Keratinocyte (primary cell): Measurements from ENCODE around the gene RBM10.

ENCODE experiments used
- EZH2 ChIP-seq: IDR thresholded peaks from one replicate; pipeline ENCODE4 v1.6.1; 2012; ENCODE audit warnings: inconsistent platforms, mild to moderate bottlenecking, low read length, moderate library complexity
- TF ChIP-seq, protein P1 (sequence below), 3 experiments: IDR thresholded peaks in 1 of 3; conservative IDR thresholded peaks in 1 of 3; optimal IDR thresholded peaks in 1 of 3; 2 replicates in 2 of 3; 3 replicates in 1 of 3; pipeline versions ENCODE3 to v1.5.1; 2011; ENCODE audit warnings: low read length in 3 of 3, mild to moderate bottlenecking in 3 of 3, moderate library complexity in 2 of 3, control low read depth in 1 of 3, inconsistent platforms in 1 of 3; ENCODE audit not compliant: insufficient read depth in 2 of 3; ENCODE audit errors: extremely low read depth in 1 of 3

DNA sequence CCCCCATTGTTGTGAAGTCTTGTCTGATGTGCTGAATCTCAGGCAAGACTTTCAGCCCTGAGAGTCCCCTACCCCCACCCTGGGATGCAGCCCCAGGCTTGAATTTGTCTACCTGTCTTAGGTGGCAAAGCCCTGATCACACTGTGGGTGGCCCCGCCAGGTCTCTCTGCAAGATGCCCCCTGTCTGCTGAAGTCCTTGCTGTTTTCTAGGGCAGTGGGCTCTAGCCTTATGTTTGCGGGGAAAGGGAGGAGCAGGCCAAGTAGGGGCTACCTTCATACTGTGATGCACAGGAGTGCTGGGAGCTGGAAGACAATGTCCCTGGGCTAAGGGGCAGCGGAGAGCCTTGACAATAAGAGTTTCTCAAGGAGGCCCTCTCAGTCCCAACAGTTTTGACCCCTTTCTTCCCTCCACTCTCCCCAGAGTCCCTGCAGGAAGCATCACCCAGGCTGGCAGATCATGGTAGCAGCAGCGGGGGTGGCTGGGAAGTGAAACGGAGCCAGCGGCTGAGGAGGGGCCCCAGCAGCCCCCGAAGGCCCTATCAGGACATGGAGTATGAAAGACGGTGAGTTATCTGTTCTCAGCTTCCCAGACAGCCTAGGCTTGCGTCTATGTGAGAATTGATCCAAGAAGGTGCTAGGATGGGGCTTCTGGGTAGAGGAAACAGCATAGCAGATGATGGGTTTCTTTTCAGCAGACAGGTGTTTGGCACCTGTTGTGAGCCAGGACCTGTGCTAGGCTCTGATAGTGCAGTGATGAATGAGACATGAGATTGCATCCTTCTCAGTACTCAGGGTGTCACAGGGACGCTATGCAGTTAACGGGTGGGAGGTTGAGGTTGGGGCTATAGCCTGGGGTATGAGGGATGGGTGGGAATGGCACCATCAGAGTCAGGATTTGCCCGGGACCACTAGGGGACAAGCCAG lies 2.2 kb downstream of the RBM10 start:
- no peak for TF ChIP-seq EZH2
- TF ChIP-seq, protein P1, sequence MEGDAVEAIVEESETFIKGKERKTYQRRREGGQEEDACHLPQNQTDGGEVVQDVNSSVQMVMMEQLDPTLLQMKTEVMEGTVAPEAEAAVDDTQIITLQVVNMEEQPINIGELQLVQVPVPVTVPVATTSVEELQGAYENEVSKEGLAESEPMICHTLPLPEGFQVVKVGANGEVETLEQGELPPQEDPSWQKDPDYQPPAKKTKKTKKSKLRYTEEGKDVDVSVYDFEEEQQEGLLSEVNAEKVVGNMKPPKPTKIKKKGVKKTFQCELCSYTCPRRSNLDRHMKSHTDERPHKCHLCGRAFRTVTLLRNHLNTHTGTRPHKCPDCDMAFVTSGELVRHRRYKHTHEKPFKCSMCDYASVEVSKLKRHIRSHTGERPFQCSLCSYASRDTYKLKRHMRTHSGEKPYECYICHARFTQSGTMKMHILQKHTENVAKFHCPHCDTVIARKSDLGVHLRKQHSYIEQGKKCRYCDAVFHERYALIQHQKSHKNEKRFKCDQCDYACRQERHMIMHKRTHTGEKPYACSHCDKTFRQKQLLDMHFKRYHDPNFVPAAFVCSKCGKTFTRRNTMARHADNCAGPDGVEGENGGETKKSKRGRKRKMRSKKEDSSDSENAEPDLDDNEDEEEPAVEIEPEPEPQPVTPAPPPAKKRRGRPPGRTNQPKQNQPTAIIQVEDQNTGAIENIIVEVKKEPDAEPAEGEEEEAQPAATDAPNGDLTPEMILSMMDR (optimal IDR thresholded peaks at IDR 0.05 in 1 of 3, IDR thresholded peaks at IDR 0.05 in 1 of 3, conservative IDR thresholded peaks at IDR 0.05 in 1 of 3; ENCODE audit: extremely low read depth in 1 of 3, insufficient read depth in 2 of 3, low read length in 3 of 3) = no peak
